ENCODE results near the gene ADGRD1.

The ADGRD1 gene

DNA sequence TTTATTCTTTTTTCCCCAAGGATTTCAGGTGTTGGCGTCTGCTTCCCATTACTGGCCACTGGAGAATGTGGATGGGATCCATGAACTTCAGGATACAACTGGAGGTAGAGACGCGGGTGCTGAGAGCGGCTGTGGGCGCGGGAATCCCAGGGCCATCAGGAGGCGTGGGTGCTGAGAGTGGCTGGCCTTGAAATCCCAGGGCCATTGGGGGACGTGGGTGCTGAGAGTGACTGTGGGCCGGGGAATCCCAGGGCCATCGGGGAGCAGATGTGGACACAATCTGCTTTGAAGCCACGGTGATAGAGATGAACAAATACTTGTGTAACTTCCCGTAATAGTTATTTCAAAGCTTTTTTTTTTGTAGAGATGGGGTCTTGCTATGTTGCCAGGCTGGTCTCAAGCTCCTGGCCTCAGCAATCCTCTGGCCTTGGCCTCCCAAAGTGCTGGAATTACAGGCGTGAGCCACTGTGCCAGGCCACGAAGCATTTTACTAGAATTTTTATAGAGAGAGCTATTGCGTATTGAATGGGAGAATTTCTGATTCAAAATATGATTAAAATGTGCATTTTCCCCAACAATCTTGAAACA is 12.8 kb downstream of the ADGRD1 start:
- DNase-seq (ENCODE audit: low read depth in 2 of 2), result no peak

DNA sequence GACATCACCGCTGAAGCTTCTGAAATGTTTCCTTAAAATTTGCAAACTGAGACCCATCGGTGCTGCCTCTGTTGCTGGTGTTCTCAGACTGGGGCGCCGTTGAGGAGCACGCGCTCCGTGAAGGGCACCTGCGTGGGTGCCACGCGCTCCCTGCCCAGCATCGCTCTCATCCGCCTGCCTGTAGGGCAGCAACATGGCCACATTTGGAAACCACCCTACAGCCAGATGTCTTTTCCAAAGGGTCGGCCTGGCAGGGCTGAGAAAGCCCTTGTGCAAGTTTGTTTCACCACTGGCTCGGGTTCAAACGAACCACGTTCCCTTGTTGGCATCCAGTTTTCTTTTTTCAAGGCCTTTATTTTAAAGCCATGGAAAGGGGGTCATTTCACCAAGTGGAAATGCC is 13.9 kb downstream of the ADGRD1 start:
- no peak for DNase-seq (ENCODE audit: low read depth in 2 of 2)

DNA sequence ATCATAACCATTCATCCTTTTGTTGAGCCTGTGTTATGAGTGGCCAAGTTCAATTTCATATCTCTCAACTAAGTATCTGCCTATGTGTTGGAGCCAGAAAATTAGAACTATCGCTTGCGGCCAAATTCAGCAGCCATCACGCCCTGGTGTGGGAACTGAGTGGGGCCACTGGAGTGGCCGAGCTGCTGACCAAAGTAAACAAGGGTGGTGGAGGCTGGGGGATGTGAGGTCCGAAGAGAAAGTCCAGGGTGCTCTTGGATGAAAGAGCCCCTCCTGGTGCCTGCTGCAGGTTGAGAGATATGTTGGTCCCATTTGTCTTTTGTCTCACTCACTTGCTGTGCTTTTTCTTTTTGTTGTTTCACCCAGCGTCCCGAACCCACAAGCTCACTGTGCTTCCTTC is 14.9 kb downstream of the ADGRD1 start:
- no peak for DNase-seq (ENCODE audit: low read depth in 2 of 2)

DNA sequence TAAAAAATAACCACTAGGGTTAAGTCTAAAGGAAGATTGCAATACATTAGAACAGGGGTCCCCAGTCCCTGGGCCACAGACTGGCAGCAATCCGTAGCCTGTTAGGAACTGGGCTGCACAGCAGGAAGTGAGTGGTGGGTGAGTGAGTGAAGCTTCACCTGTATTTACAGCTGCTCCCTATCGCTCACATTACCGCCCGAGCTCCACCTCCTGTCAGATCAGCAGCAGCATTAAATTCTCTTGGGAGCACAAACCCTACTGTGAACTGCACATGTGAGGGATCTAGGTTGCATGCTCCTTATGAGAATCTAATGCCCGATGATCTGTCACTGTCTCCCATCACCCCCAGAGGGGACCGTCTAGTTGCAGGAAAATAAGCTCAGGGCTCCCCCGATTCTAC is 15.5 kb downstream of the ADGRD1 start:
- DNase-seq (ENCODE audit: low read depth in 2 of 2), result no peak

DNA sequence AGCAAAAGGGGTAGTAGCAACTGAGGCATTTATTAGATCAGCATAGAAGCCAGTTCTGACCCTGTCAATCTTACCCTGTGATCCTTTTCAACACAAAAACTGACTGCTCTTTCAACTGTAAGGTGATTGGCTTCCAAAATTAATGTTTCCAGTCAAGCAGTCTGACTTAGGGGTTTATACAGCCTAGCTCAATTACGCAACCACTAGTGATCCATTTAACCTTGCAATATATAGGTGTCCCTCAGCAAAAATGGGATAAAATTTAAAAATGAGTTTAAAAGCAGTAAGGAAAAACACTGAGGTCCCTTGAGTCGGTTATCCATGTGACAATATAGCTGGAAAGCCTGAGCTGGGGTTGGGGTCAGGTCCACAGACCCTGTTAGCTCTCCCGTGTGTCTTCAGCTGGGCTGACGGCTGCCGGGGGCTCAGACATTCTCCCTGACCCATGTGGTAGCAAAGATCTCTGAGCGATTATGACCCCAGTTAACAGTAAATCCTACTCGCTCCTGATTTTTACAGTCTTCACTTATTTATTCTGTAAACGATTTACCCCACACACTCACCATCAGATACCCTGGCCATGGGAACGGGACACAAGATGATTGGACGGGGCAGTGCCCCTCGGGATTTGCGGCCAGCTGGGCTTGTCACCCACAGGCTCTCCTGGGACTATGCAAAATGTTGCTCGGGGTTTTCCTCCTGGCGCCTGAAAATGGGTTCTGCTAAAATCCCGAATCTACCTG is 16.6 kb downstream of the ADGRD1 start:
- no peak for DNase-seq (ENCODE audit: low read depth in 2 of 2)

DNA sequence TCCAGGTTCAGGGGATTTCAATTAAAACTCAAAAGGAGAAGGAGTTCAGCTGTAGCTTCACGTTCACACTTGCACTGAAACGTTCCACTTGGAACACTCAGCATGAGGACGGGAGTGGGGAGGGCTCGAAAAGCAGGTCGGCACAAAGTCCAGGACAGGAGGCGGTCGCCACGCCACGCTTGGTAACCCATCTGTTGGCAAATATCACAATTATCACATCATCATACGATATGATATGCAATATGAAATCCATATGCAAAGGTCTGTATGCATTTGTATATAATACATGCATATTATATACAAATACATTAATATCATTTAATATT is 17.2 kb downstream of the ADGRD1 start:
- no peak for DNase-seq (ENCODE audit: low read depth in 2 of 2)

DNA sequence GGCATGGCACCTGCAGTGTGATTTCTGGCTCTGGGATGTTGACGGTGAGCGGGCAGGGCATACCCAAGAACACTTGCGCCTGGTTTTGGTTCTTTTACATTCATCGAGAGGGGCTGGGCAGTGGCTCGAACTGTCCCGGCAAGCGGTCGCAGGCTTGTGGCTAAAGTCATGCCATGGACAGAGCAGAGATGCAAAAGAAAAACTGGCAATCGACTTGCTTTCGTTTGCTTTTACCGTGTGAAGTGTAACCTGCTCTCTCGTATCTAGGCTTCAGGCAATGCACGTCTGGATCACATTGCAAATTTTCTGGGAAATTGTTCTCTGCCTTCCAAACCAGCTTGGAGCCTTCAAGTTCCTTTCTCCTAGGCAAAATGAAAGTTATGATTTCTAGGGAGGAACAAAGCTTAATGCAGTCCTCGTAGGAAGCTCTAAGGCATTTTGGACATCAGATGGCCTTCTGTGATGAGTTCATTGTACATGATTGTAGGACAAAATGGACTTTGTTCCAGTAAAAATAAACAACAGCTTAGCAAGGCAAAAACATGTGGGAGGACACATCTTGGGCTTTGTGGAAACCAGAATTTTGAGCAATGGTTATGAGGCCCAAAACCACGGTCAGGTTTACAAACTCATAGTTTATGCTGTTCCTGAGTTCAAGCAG is 18.3 kb downstream of the ADGRD1 start:
- no peak for DNase-seq (ENCODE audit: low read depth in 2 of 2)

DNA sequence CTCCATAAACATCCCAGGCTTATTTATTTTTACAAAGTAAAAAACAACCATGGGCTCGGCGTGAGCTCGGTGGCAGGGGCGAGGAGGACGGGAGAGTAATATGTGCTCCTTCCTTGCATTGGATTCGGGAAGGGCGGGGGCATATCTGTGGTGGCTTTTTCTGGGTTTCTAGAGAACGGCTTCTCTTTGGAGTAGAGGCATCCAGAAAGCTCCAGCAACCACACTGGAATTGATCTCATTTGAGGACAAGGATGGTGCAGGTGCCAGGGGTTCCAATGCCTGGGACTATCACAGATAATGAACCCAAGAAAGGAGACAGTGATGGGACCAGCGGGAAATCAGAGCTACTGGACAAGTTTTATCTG is 18.9 kb downstream of the ADGRD1 start:
- DNase-seq (ENCODE audit: low read depth in 2 of 2), result no peak

DNA sequence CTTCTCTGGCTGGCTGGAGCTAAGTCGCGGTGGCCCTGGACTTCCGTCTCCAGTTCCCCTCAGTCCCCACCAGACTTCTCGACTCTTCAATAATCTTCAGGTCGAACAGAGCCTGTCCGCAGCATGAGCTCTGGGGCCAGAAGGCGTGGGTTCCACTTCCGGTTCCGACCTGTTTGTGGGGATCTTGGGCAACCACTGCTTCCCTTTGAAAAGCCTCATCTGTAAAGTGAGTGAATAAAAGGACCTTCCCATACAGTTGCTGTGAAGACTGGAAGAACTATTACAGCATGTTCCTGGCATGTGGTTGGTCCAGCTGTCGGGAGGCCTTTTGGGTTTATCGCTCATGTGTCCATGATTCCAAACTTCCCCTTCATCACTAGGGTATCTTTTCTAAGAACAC is 19.4 kb downstream of the ADGRD1 start:
- no peak for DNase-seq (ENCODE audit: low read depth in 2 of 2)

DNA sequence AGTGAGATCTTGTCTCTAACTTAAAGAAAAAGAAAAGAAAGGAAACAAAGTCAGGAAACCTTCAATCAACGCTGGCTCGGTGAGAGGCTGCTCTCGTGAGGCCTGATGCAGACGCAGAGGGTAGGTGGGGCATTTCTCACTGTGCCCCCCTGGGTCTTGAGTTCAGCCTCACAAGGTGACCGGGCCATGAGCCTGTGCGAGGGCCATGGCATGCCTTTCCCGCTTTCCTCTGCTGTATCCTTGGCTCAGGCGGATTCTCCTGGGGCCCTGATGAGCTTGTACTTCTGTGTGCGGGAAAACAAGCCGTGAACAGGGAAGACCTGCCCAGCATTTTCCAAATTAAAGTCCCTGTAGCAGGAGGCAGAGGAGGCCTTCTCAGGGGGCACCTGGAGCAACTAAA is 20.2 kb downstream of the ADGRD1 start:
- DNase-seq (ENCODE audit: low read depth in 2 of 2), result no peak

DNA sequence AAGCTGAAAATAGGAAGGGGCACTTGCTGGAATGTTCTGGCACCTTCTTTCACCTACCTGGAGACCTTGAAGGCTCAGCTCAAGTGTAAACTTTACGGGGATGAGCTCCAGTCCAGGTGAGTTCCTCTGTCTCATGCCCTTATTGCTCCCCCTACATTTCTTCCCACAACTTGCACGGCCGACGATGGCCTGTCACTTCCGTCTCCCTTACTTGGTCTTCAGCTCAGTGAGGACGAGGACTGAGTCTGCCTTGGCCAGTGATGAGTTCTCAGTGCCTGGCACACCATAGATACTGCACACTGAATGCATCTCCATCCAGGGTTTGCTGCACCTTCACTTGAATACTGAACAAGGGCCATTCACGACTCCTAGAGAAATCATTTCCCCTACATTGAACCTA is 21.4 kb downstream of the ADGRD1 start:
- no peak for DNase-seq (ENCODE audit: low read depth in 2 of 2)

DNA sequence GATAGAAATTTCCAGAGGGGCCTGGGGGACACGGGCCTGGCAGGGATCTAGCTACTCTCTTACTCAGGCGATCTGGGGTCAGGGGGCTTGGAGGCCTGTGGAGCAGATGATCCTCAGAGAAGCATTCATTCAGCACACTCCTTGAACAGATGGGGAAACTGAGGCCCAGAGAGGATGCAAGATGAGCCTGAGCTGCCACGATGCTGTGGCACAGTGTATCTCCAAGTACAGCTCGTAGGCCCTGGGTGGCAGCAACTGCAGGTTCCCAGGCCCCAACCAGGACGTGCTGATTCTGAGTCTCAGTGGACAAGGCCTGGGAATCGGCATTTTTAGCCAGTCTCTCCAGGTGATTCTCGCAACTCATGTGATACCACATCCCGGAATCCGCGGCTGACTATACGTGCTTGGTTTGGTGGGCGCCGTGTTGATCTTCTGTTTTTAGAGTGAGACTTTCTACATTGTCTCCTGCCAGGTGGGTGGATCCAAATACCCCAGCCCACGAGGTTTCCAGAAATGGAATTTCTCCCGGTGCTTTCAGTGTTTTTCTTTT is 22.5 kb downstream of the ADGRD1 start:
- DNase-seq (ENCODE audit: low read depth in 2 of 2), result no peak

DNA sequence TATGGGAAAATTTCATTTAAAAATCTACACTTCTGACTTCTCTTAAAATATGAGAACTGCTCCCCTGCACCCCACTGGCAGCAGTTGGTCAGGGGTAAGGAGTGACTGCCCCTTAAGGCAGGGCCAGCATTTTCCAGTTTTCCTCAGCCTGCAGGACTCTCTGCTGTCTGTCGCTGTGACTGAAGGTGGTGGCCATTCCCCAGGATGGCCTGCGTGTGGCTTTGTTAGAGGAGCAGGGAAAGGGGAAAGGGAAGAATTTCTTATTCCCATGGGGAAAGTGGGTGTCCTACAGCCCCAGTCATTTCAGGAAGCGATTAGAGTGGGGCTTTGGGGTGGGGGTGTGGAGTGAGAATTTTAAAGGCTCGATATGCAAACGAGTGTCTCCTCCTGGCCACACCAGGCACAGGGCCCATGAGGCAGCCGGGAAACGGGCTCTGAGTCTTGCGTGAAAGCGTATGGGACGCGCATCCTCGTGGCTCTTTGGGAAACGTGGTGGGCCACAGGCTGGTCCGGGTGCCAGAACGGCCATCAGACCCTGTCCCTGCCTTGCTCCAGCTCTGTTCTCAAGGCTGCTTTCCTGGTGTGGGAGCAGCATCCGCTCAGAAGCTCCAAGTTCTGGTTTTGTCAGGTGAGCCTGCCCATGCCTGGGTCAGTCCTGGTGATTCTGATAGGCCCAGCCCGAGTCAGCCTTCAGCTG is 23.5 kb downstream of the ADGRD1 start:
- no peak for DNase-seq (ENCODE audit: low read depth in 2 of 2)

DNA sequence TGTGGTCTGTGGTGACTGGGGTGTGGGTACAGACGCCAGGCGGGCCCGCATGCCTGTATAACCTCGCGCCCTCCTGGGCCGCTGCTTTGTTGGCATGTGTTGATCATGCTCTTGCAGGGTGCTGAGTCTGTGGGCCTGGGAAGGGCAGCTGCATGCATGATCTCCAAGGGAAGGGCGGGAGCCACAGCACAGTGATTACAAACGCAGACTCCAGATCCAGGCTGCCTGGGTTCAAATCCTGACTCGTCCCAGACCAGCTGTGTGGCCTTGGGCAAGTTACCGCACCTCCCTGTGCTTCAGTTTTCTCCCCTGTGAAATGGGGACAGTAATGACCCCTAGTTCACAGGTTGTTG is 24.0 kb downstream of the ADGRD1 start:
- DNase-seq (ENCODE audit: low read depth in 2 of 2), result no peak

DNA sequence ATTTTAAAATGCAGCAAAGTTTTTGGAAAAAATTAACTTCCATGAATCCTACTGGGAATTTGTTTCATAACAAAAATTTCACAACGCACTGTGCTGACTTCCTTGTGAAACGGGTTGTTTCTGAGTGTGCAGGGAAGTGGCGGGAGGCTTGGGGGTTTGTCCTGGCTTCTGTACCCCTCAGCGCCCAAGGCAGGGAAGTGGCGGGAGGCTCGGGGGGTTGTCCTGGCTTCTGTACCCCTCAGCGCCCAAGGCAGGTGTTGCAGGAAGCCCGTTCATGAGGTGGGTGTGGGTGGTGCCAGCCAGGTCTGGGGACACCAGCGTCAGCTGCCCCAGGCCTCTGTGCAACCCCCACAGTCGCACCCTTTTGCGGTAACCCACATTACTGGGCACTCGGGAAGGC is 25.1 kb downstream of the ADGRD1 start:
- no peak for DNase-seq (ENCODE audit: low read depth in 2 of 2)

DNA sequence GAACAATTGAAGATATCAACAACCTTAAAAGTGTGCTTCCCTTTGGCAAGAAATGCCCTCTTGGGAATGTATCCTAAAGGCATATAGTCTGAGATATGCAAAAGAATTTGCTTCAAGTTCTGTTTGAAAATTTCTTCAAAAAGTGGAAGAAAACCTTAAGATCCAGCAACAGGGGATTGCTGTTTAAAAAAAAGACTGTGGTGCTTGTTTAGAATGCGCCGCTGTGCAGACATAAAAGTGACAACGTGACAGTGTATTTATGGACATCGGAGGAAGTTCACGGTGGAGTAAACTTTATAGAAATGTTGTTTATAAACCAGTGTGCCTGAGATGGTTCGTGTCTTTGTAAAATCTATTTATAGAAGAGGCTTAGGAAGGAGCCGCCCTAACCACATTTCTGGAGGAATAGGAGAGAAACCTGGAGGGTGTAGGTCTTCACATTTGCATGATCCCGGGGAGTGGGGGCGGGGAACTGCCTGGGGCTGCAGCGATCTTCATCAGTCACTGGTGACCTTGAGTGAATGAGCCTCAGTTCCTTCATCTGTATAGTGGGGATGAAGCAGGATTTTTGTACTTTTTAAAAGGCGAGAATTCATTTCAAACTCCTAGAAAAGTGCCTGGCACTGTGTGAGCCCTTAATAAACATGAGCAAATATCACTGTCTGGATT is 27.5 kb downstream of the ADGRD1 start:
- no peak for DNase-seq (ENCODE audit: low read depth in 2 of 2)

DNA sequence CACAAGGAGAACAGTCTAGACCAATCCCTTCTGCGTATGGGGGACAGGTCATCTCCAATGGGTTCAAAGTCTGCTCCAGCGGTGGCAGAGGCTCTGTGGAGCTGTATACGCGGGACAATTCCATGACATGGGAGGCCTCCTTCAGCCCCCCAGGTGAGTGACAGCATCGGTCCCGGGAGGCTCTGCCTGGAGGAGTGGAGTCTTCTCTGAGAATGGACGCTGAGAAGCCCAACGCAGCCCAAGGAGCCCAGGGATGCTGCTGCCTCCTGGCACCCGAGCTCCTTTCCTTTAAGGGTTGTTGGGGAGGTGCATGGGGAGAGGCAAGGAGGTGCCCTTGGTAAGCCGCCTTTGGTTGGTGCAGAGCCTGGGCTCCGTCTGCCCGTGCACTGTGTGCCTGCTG is 28.2 kb downstream of the ADGRD1 start:
- DNase-seq (ENCODE audit: low read depth in 2 of 2), result no peak

DNA sequence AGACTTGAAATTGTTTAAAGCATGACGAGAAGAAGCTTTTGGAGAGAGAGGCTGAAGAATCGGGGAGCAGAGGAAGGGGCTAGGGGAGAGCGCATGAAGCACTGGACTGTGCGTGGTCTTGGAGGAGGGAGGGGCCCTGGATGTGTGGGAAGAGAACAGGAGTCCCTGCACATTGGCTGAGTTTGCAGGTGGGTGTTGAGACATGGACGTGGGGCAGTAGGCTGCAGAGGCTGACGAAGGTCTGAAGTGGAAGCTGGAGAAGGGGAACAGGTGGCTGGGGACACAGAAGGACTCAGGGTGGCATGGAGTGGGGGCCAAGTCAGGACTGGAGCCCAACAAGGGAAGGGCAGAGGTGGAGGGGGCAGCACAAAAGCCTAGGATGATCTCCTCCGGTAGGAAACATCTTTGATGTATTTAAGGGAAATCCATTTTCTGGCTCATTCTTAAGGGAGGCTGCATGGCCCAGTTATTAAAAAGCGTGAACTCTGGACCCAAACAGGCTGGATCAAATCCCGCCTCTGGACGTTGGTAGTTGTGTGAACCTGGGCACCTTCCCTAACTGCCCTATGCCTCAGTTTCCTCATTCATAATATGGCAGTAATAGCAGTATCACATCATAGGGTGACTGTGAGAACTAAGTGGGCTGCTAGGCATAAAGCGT is 29.0 kb downstream of the ADGRD1 start:
- no peak for DNase-seq (ENCODE audit: low read depth in 2 of 2)

DNA sequence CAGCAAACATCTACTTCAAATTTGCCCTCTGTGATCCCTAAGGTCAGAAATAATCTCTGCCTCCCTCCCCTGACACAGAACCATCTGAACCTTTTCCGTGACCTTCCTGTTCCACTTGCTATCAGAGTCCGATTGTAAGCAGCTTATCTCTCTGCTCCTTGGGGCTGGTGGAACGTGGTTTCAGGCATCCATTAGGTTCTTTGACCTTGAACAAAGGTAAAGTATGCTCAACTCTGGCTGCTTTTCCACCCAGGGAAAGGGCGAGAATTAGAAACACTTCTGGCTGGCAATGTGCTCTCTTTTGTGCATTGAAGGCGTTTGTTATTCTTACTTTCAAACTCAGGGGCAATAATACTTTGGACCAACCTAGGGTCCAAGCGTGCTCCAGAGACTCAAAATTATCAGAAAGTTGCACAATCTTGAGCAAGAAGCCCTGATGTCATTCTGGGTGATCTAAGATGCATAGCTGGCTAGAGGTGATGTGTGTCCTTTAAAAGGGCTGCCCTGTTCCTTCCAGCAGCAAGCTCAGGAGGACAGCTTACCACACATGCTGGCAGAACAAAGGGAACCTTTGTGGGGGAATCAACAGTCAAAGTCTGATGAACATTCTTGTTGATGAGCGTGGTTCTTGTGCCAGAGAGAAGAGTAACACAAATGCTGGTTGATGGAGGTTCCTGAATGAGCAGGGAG is 29.8 kb downstream of the ADGRD1 start:
- no peak for DNase-seq (ENCODE audit: low read depth in 2 of 2)

DNA sequence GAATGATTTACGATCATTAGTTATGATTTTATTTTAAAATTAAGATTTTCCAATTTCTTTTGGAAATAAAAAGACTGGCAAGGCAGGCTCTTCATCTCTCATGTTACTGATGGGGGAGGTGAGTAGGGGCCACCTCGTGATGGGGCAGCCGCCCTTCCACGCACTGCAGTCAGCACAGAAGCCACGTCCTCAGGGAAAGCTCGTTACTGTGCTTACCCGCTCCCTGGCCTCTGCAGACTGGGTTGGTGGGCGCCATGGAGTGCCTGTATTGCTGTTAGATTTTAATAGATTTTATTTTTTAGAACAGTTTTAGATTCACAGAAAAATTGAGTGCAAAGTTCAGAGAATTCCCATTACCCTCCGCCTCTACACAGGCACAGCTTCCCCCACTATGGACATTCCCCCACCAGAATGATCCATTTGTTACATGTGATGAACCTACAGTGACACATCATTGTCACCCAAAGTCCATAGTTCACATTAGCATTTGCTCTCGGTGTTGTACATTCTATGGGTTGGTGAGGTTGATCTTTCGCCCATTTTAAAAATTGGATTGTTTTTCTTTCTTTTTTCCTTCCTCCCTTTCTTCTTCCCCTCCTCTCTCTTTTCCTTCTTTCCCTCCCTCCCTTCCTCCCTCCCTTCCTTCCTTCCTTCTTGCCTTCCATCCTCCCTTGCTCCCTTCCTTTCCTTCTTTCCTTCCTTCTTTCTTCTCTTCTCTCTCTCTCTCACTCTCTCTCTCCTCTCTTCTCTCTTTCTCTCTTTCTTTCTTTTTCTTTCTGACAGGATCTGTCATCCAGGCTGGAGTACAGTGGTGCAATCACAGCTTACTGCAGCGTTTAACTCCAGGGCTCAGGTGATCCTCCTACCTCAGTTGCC is 30.7 kb downstream of the ADGRD1 start:
- no peak for DNase-seq (ENCODE audit: low read depth in 2 of 2)
